Transverse colon (tissue), 4 donors: Measurements from ENCODE around the gene KCTD21.

Experiments used
- POLR2A ChIP-seq: fragments of 450-650 bp; IDR thresholded peaks from one replicate; pipeline ENCODE4 v1.6.1; 2016; ENCODE audit warnings: antibody characterized with exemption, mild to moderate bottlenecking, moderate library complexity
- POLR2AphosphoS5 ChIP-seq, 3 donors: sonication (generic); formaldehyde crosslinking; IDR thresholded peaks; one replicate each; pipeline ENCODE4 v1.6.1; 2016; ENCODE audit warnings: antibody characterized with exemption in 3 of 3
- TF ChIP-seq, protein P1 (sequence below), 5 experiments: fragments of 200-600 bp in 3 of 5; fragments of 450-650 bp in 2 of 5; sonication (generic) in 3 of 5; IDR thresholded peaks; 1 replicate in 2 of 5; 2 replicates in 3 of 5; pipeline ENCODE4 v1.5.1; 2016 to 2017; ENCODE audit warnings: antibody characterized with exemption in 5 of 5, inconsistent platforms in 3 of 5, mild to moderate bottlenecking in 2 of 5, moderate library complexity in 1 of 5

DNA sequence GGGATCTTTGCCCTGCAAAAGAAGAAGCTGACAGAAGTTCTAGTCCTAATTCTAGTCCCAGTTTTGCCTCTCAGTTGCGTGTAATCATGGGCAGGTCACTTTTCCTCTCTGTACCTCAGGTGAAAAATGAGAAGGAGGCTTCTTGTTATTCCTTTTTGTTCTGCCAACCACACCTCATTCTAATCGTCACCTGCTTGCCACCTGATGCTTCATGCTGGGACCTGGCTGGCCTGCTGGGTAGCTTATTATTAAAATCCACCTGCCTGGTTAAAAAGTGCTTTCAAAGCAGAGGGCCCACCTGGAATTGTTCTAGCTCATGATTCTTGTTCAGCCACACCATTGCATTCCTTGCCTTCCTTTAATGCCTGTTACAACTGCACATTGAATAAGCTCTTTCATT lies 40.6 kb downstream of the KCTD21 start:
- TF ChIP-seq, protein P1, sequence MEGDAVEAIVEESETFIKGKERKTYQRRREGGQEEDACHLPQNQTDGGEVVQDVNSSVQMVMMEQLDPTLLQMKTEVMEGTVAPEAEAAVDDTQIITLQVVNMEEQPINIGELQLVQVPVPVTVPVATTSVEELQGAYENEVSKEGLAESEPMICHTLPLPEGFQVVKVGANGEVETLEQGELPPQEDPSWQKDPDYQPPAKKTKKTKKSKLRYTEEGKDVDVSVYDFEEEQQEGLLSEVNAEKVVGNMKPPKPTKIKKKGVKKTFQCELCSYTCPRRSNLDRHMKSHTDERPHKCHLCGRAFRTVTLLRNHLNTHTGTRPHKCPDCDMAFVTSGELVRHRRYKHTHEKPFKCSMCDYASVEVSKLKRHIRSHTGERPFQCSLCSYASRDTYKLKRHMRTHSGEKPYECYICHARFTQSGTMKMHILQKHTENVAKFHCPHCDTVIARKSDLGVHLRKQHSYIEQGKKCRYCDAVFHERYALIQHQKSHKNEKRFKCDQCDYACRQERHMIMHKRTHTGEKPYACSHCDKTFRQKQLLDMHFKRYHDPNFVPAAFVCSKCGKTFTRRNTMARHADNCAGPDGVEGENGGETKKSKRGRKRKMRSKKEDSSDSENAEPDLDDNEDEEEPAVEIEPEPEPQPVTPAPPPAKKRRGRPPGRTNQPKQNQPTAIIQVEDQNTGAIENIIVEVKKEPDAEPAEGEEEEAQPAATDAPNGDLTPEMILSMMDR (IDR thresholded peaks at IDR 0.05): no peak
- TF ChIP-seq POLR2AphosphoS5 (IDR thresholded peaks at IDR 0.05) (no peak), POLR2A (no peak)
